ENCODE data around the gene TGFBR3L.
"Not testable (repeated sequence)": the region's sequence is repeated elsewhere in the genome, so short reads cannot be mapped to it uniquely, and the experiment has no call there.

Gene TGFBR3L

DNA sequence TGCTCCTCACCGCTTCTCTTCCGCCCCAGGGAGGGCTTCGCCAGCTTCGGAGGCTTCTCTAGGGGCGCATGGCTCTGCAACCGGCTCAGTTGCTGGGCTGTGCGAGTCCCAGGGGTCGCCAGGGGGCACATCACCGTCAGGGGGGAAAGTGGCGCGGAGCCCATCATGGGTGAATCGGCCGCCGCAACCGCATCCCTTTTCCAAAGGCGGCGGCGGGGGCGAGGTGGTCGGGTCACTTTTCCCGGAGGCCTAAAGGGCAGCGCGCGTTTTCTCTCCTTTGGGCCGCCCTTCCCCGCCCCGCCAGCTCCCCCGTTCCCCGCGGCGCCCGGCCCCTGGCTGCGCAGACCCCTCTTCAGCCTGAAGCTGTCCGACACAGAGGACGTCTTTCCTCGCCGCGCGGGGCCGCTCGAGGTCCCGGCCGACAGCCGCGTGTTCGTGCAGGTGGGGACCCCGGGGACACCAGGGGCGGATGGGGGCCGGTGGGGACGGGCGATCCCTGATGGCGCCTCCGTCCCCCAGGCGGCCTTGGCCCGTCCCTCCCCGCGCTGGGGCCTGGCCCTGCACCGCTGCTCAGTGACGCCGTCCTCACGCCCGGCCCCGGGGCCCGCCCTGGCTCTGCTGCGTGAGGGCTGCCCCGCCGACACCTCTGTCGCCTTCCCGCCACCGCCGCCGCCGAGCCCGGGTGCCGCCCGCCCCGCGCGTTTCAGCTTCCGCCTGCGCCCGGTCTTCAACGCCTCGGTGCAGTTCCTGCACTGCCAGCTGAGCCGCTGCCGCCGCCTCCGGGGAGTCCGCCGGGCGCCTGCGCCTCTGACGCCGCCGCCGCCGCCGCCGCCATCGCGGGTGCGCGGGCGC is 1.7 kb downstream of the TGFBR3L start:
- no peak for DNase-seq (ENCODE audit: low spot score)
- FAIRE-seq = no peak

DNA sequence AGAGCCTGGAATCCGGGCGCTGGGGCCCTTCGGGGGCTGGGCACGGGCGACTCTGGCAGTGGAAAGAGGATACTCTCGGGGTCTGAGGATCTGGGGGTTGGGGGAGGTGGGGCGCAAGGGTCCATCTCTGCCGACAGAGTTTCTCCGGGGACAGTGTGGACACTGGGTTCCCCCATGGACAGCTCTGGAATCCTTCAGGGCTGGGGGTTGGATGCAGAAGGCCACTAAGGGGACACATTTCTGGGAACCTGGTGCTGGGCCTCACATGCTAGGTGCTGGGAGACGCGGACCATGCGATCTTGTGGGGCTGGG is 2.3 kb downstream of the TGFBR3L start:
- no peak for DNase-seq (ENCODE audit: low spot score)
- FAIRE-seq = no peak

DNA sequence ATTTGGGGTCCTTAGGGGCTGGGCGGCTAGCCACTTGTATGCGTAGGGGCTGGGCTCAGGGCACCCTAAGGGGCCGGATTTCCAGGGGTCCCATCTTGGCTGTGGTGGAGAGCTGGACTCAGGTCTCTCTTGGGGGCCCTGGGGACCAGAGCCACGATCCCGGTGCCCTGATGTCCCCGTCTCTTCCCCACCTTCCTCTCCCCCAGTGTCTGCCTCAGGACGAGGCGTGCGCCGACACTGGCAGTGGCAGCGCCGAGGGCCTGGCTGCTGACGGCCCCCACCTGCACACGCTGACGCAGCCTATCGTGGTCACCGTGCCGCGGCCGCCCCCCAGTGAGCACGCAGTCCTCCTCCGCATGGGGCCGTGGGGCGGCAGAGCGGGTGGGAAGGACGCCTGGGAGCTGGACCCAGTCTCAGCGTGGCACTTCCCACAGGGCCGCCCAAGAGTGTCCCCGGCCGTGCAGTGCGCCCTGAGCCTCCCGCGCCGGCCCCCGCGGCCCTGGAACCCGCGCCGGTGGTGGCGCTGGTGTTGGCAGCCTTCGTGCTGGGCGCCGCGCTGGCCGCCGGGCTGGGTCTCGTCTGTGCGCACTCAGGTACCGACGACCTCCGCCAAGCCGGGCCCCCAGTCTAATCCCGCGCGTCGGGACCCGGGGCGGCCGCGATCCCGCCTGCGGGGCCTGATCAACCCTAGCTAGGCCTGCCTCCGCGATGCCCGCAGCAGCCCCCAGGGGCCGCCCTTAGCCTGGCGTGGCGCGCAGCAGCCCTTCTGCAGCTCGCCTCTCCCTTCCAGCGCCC is 2.8 kb downstream of the TGFBR3L start:
- DNase-seq (ENCODE audit: low spot score) (no peak), FAIRE-seq (no peak)

DNA sequence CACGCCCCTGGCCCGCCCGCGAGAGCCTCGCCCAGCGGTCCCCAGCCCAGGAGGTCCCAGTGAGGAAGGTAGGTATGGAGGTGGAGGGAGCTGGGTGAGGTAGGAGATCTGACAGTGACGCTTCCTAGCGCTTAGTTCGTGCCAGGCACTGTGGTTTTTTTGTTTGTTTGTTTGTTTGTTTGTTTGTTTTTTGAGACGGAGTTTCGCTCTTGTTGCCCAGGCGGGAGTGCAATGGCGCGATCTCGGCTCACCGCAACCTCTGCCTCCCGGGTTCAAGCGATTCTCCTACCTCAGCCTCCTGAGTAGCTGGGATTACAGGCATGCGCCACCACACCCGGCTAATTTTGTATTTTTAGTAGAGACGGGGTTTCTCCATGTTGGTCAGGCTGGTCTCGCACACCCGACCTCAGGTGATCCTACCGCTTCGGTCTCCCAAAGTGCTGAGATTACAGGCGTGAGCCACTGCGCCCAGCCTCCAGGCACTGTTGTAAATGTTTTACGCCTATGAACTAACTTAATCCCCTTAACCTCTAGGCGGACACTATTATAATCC is 3.5 kb downstream of the TGFBR3L start:
- not testable (repeated sequence) for FAIRE-seq

DNA sequence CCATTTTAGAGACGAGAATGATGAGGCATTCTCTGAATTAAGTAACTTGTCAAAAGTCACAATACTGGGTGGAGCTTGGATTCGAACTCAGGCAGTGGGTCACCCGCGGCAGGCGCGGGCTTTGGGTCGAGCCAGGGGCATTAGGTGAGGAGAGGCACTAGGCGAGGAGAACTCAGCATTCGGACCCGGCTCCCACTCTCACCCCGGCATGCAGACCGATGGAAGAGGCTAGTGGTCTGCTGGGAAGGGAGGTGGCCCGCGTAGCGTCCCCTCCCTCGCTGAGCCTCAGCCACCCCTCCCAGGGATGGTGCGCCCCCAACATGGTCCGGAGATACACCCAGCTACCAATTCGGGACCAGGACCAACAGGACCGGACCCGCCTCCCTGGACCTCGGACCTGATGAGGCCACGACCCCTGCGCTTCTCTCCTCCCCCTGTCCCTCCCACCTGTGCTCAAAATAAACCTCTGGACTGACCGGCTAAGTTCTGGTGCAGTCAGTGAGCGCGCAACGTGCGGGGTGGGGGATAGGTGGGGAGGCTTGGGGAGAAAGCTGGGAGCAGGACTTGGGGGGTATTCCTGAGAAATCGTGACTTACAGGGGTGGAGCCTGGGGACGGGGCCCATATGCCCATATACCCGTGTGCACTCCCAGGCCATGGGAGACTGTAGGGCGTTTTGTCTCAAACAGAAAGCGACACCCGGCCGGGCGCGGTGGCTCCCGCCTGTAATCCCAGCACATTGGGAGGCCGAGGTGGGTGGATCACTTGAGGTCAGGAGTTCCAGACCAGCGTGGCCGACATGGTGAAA is 4.2 kb downstream of the TGFBR3L start:
- FAIRE-seq (no peak), DNase-seq (ENCODE audit: low spot score) (no peak)

More for the DNA sequence above, 3.5 kb downstream of the TGFBR3L start:
- DNase-seq (ENCODE audit: low spot score) = not testable (repeated sequence)

DNA sequence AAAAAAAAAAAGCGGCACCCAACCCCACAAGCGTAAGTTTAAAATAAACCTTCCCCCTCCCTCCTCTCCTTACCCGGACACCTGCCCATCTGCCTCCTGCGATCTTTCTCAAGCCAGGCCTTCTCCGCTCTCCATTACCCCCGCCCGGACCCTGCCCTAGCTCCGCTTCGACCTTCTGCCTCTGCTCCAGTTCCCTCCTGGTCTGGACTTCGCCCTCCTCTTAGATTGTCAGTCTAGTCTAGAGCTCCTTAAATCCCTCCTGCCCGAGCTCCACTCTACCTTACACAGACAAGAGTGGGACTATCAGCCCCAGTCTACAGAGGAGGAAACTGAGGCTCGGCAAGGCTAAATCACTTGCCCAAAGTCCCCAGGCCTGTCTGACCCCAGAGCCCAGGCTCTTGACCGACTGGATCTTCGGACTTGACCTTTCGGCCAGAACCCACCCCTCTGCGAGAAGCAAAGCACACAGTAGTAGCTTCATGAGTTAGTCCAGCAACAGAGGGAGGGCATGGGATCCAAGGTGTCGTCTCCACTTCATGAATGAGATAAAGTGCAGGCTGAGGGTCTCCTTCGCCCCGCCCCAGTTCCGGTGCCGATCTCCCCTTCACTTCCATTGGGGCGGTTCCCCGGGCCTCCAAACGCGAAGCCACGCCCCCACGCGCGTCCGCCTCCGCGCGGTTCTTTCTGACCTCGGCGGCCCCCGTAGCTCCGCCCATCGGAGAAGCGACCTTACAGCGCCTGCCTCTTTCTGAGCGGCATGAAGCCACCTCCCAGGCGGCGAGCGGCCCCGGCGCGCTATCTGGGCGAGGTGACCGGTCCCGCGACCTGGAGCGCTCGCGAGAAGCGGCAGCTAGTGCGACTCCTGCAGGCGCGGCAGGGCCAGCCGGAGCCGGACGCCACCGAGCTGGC is 5.2 kb downstream of the TGFBR3L start, which contains the start of gene SNAPC2:
SNAPC2 (plus strand) TSS at position 729 of the 909 bp plus-strand sequence; CDS start at position 758, 29 bp downstream.
- peak; percentile 83 for DNase-seq (ENCODE audit: low spot score)
- peak; percentile 44 for FAIRE-seq

DNA sequence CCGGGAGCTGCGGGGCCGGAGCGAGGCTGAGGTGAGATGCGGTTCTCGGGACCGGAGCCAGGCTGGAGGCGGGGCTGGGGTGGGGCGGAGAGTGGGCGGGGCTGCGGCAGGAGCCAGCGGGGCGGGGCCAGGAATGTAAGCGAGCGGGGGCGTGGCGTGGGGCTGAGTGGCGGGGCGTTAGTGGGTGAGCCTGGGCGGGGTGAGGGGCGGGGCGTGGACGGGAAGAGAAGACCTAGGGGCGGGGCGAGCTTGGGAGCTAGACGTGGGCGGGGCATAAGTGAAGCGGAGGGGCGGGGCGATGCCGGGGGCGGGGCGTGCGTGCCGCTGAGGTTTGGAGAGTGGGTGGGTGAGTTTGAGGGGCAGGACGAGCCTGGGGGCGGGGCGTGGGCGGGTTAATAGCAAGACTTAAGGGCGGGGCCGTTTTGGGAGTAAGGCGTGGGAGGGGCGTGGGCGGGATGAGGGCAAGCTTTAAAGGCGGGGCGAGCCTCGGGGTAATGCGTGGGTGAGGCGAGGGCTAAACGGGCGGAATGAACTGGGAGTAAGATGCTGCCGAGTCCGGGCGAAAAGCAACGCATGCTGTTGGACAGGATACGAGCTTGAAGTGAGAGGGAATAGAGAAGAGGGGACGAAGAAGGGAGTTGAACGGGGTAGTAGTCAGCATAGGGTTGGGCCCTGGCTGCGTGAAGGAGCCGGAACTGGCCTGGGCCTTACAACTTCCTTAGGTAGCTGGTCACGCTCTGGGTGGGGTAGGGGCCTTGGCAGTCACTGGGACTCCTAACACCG is 6.1 kb downstream of the TGFBR3L start:
- no peak for FAIRE-seq

DNA sequence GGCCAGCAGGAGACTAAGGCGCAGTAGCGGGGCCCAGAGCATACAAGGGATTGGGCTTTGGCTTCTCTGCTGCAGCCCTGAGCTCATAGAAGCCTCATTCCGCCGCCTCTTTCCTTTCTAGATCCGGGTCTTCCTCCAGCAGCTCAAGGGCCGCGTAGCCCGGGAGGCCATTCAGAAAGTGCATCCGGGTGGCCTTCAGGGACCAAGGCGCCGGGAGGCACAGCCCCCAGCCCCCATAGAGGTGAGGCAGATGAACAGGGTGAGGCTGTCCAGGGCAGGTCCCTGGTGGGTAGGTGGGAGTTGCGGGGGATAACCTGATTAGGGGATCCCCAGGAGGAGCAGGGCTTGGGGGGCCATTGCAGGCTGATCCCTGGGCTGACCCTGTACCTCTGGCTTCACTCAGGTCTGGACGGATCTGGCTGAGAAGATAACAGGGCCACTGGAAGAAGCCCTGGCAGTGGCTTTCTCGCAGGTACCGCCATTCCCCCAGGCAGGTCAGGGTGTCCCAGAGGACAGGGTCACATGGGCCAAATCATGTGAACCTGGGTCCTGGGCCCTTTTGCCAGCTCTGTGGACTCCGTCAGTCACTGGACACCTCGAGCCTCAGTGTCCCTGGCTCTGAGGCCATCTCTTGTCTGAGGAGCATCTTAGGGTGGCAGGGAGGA is 6.8 kb downstream of the TGFBR3L start:
- DNase-seq (ENCODE audit: low spot score) (no peak), FAIRE-seq (no peak)

More for the DNA sequence above, 6.1 kb downstream of the TGFBR3L start:
- DNase-seq (ENCODE audit: low spot score) = peak; percentile 90

DNA sequence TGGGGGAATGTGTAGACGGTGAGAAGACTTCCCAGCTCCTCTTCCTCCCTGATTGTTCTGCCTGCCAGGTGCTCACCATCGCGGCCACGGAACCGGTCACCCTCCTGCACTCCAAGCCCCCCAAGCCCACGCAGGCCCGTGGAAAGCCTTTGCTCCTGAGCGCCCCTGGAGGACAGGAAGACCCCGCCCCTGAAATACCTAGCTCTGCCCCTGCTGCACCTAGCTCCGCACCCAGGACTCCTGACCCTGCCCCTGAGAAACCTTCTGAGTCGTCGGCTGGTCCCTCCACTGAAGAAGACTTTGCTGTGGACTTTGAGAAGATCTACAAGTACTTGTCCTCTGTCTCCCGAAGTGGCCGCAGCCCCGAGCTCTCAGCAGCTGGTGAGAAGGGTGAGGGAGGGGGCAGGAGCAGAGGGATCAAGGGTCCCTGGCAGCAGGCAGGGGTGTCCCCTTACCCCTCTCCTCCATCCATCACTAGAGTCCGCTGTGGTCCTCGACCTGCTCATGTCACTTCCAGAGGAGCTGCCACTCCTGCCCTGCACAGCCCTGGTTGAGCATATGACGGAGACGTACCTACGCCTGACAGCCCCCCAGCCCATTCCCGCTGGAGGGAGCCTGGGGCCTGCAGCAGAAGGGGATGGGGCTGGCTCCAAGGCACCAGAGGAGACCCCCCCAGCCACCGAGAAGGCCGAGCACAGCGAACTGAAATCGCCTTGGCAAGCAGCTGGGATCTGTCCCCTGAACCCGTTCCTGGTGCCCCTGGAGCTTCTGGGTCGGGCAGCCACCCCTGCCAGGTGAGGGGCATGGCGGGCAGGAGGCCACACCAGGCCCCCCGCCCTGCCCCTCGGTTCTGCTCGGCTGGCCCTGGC is 7.6 kb downstream of the TGFBR3L start:
- FAIRE-seq = no peak
- DNase-seq (ENCODE audit: low spot score) = no peak

DNA sequence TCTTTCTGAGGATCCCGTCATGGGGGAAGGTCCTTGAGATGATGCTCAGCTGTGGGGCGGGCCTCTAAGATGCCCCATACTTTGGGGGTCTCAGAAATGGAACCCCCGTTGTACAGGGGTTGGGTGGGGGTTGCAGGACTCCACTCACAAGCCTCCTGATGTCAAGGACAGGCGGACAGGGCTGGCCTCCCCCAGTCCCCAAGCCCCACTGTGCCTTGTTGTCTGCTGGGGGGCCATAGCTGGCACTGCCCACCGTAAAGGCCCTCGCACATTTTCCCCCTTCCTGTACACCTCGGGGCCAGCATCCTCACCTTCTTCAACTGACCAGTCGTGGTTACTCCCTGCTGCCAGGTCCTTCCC is 8.2 kb downstream of the TGFBR3L start:
- DNase-seq (ENCODE audit: low spot score) = no peak
- FAIRE-seq = no peak

DNA sequence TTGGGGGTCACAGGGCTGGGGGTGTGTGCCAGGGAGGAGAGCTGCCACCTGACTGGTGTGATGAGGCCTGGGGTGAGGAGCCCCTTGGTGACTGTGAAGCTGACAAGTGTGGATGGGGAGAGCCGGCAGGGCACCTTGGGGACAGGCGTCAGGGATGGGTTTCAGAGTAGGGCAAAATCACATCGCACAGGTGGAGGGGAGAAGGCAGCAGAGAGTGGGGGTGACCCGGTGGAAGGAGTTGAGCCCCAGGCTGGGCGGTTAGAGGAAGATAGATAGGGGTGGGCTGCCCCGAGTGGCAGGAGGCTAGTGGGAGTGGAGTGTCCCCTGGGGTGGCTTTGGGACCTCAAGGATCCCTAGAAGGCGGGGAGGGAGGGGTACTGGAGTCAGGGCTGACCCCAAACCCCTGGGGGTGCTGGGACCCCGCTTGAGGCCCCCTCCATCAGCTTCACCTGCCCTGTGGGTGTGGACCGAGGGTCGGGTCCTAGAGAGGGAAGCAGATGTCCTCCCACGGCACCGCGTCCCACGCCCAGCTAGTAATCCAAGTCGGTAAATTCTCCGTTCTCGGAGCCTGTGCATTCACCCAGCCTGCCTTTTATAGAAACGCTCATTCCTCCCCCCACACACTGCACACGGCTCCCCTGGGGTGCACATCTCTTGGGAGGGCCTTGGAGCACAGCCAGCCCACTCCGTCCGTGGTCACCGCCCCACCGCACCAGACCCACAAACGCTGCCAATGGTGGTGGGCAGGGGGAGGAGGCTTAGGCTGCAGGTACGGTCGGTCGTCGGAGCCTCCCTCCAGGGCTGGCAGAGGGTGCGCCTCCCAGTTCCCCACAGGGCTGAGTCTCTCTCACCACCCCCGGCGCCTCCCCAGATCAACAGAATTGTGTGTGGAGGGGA is 8.9 kb downstream of the TGFBR3L start:
- FAIRE-seq (no peak), DNase-seq (ENCODE audit: low spot score) (no peak)

DNA sequence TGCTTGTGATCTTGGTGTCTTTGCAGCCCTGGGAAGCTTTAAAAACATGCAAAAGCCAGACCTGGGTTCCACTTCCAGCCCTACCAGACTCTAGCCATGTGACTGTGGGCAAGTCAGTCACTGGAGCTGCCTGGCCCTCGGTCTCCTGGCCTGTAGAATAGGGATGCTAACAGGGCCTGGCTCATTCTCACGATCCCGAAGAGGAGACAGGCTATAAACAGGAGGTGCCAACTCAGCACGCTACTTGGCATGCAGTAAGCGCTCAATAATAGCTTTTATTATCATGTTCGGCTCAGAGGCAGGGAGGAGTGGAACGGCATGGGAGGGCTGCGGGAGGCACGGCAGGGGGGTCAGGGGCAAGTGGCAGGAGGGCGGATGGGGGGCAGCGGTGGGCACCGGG is 9.6 kb downstream of the TGFBR3L start:
- no peak for FAIRE-seq

DNA sequence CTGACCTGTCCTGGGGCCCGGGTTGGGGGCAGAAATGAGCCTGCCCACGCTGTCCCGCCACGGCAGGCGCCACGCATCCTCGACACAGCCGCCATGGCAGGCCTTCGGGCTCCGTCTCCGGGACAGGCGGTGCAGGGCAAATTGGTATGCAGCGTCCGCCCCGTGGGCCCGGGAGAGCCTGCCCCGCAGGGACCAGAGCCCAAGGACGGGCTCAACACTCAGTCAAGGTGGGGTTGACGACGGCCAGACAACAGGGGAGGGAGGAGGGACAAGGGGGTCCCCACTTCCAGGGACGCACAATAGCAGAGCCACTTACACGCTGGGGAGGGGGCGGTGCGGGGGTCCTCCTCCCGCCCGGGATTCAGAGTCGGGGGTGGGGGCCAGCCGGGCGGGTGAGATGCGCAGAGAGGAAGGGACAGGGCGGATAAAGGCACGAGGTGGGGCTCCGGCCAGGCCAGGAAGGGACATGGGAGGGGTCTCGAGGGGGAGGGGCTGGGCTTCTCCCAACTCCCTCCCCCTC is 10.1 kb downstream of the TGFBR3L start:
- no peak for DNase-seq (ENCODE audit: low spot score)
- no peak for FAIRE-seq

More for the DNA sequence above, 9.6 kb downstream of the TGFBR3L start:
- DNase-seq (ENCODE audit: low spot score) = no peak

DNA sequence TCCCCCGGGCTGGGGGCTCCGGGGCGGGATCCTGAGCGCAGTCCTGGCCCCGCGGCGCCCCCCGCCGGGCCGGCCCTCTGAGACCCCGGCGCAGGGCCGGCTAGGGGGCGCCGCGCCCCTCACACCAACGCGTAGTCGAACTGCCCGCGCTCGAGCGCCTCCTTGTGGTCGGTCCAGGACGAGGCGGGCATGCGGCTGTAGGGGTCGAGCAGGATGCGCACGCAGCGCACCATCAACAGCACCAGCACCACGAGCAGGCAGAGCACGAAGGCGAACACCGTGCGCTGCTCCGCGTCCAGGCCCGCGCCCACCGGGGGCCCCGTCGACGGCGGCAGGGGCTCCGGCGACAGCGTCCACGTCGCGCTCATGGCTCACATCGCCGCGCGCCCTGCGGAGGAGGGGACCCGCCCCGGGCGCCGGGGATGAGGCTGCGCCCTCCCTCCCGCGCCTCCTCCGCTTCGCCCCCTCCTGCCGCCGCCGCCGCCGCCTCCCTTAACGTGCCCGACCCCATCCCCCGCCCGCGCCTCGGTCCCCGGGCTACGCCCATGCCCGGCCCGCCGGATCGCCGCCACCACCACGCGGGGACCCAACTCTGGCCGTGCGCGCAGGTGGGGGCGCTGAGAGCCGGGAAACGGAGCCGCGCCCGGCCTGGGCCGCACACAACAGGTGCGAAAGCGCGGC is 10.7 kb downstream of the TGFBR3L start:
- no peak for FAIRE-seq

DNA sequence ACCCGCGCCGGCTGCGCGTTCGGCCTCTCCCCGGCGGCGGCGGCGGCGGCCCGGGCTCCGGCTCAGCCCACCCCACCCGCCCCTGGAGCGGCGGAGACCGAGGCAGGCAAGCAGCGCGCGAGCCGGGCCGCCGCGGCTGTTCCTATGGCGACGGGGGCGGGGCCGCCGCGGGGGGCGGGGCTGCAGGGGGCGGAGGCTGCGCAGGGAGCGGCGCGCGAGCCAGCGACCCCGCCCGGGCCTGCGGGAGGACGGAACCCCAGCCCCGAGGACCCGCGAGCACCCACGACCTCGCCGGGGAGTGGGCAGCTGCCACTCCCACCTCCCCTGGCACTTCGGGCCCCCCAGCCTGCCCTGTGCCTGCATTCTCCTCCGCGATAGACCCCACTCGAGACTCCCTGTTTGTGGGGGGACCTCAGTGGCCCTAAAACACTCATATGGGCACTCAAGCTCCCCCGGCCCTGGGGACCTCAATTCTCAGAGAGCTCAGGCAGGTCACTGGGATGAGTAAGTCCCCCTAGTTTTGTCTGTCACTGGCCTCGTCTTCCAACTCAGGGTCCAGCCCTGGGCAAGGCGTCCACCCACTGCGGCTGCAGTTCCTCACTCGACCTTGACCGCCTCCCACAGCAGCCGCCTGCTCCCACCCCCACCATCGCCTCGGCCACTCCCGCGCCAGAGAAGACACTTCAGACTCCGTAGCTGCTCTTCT is 11.5 kb downstream of the TGFBR3L start, which contains the start of gene CTXN1:
CTXN1 (minus strand) TSS at position 115 of the 706 bp plus-strand sequence. CDS start 597 bp downstream, outside the sequence.
- FAIRE-seq (no peak), DNase-seq (ENCODE audit: low spot score) (peak; percentile 32)

More for the DNA sequence above, 10.7 kb downstream of the TGFBR3L start:
- DNase-seq (ENCODE audit: low spot score) = peak; percentile 56
